Measurements from ENCODE around the gene ZDHHC9.
A peak's percentile ranks its signal among the peaks of the same experiment; 100 is the strongest.
"Not testable (repeated sequence)": the region's sequence is repeated elsewhere in the genome, so short reads cannot be mapped to it uniquely, and the experiment has no call there.

ZDHHC9 gene

DNA sequence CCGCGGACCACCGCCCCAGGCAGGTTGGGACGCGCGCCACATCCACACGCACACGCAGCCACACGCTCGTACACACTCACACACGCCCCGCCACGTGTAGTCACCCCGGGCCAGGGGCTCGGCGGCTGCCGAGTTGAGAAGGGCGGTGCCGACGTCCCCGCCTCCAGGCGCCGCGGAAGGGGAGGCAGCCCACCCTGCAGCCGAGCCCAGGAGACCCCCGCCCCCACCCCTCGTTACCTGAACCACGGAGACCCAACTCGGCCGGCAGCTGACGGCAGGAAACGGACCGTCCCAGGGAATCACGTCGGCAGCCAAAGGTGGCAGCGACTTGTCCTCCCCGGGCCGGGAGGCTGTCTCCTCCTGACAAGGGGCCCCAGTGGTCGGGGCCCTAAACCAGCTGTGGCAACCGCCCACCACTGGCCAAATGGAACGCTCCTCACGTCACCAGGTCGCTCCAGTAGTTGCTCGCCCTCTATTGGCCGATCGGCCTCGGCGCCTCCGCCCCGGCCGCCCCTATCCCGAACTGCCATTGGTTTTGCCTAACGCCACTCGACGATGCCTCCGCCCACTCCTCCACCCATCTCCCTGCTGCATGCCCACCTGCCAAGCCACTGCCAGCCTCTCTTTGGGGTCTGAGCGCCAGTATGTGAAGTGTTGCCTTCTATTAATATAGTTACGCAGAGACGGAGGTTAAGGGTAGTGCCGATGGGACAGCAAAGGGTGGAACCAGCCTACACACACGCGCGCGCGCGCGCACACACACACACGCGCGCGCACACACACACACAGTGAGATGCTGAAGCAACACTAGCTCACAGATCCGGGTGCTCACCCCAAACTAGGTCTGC, at the start of gene ZDHHC9:
TSS of gene ZDHHC9 (minus strand) at position 428 of the 848 bp plus-strand sequence. CDS start 1,941 bp downstream, outside the sequence.
- DNase-seq (ENCODE audit: low spot score) = peak; percentile 91

DNA sequence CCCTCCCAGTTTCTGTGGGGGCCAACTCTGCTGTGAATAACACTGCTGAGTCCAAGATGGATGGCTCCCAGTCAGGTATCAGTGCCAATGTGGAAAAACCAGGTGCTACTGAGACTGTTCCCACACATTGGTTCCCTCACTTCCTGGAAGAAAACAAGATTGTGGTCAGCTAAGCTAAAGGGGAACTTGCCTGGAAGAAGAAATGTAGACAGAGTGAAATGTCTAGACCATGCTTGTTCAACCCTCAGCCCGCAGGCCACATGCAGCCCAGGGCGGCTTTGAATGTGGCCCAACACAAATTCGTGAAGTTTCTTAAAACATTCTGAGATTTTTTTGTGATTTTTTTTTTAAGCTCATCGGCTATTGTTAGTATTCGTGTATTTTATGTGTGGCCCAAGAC, 33.7 kb upstream of the ZDHHC9 start:
- no peak for DNase-seq (ENCODE audit: low spot score)

DNA sequence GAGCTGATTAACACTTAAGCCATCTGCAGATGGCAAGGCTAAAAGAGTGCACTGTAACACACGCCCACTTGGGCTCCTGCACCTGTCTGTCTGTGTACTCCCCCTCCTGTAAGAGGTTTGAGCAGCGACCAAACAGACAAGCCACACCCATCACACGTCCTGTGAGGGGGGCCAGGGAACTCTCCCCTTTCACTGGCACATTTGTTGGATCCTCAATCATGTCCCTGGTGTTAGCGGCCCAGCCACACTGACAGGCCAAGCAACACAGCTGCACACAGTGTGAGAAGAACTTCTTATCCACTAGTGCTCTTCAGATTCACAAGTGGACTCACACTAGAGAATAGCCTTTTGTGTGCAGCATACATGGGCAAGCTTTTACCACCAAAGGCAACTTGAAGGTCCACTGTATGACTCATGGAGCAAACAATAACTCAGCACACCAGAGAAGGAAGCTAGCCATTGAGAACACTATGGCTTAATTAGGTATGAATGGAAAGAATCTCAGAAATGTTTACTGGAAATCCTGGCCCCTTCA, 33.2 kb upstream of the ZDHHC9 start:
- DNase-seq (ENCODE audit: low spot score) = no peak

DNA sequence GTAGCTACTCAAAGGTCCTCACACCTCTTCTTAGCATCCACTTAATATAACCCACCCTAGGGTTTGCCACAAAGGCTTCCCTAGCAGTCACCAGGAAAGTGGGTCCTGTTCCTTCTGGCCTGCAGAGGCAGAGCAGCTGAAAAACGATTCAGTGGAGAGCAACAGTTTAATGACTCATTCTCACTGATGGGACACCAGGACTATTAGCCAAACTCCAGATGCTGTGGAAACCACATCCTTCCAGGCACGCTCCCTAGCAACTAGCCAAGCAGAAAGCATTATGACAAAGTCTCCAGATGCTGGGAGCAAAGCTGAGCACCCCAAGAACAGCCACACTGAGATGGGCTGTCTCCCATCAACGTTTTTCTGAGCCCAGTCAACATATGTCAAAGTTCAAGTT, 32.0 kb upstream of the ZDHHC9 start:
- no peak for DNase-seq (ENCODE audit: low spot score)

DNA sequence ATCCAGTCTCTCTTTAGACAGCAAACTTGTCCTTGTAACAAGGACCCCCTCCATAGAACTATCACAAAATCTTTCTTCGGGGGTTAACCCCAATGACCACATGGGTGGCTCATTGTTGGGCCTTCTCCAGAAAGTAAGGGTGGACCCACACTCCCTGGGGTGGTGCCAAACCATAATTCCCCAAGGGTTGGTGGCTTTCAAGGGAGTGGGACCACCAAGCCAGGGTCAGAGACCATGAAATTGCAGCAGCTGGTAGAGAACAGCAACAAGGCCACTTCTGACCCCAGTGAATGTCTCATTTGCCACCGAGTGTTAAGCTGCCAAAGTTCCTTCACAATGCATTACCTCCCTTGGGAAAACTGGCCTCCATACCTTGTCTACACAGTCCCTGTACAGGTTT, 28.8 kb upstream of the ZDHHC9 start:
- no peak for DNase-seq (ENCODE audit: low spot score)

DNA sequence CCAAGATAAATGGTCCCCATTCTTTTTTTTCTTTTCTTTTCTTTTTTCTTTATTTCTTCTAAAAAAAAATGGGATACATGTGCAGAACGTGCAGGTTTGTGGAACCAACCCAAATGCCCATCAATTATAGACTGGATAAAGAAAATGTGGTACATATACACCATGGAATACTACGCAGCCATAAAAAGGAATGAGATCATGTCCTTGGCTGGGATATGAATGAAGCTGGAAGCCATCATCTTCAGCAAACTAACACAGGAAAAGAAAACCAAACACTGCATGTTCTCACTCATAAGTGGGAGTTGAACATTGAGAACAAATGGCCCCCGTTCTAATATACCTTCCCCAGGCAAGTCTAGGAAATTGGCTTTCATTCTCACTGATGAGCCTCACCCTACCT, 22.6 kb upstream of the ZDHHC9 start:
- DNase-seq (ENCODE audit: low spot score) = not testable (repeated sequence)

DNA sequence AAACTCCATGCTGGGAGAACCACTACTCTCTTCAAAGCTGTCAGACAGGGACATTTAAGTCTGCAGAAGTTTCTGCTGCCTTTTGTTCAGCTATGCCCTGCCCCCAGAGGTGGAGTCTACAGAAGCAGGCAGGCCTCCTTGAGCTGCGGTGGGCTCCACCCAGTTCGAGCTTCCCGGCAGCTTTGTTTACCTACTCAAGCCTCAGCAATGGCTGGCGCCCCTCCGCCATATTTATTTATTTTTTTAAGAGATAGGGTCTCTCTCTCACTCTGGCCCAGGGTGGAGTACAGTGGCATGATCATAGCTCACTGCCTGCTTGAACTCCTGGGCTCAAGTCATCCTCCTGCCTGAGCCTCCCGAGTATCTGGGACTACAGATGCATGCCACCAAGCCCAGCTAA, 15.4 kb upstream of the ZDHHC9 start:
- DNase-seq (ENCODE audit: low spot score) = not testable (repeated sequence)

DNA sequence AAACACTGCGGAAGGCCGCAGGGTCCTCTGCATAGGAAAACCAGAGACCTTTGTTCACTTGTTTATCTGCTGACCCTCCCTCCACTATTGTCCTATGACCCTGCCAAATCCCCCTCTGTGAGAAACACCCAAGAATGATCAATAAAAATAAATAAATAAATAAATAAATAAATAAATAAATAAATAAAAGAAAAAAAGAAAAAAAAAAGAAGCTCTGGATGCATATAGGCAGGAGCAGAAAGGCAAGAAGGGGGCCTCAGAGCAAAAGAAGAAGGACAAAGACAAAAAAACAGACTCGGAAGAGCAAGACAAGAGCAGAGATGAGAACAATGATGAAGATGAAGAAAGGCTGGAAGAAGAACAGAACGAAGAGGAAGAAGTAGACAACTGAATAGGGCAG, 8.1 kb upstream of the ZDHHC9 start:
- not testable (repeated sequence) for DNase-seq (ENCODE audit: low spot score)

DNA sequence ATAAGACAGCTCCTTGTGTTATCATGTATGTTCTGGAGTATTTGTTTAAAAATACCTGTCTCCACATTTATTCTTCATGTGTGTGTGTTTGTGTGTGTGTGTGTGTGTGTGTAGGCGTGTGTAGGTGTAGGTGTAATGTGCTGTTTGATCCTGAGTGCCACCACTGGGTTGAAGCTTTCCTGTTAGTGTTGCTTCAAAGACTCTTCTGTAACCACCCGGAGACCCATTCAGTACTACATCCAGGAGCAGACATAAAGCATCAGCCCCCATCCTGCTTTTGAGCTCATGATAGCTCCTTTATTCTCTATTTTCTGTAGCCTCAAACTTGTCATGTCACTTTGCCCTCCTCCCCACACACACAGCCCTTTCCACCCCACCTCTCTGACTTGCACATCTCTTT, 3.0 kb upstream of the ZDHHC9 start:
- no peak for DNase-seq (ENCODE audit: low spot score)

DNA sequence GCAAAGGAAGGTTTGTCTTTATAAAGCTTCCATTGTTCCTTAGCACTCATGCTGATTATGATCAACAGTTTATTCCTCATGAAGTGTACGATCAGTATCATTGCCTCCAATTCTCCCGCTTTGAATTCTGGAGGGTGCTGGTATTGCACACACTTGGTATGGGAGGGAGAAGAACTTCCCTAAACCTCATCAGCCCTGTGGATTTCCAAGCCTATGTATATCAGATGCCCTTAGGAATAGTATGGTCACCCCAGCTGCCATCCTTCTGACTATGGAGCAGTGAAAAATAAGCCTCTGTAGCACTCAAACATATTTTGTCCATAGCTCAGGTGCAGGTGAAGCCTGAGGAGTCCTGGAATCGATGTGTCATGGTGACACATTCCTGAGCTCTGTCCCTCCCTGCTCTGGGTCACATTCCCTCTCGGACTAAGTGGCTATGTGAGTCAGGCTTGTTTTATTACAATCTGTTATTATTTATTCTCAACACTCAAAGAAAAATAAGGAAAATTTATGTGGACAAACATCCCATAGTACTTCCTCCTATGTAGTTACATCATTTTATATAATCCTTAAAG, 2.0 kb upstream of the ZDHHC9 start:
- no peak for DNase-seq (ENCODE audit: low spot score)

DNA sequence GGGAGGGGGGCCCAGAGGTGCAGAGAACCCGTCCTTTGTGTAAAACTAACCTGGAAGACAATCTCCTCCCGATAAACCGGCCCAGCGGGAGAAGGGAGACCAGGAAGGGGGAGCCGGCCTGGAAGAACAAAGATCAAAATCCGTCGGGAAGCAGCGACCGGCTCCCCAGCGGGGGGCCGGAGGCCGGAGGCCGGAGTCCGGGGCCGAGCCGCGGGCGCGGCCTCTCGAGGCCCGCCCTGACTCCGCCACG, 552 bp downstream of the ZDHHC9 start:
- DNase-seq (ENCODE audit: low spot score) = no peak

DNA sequence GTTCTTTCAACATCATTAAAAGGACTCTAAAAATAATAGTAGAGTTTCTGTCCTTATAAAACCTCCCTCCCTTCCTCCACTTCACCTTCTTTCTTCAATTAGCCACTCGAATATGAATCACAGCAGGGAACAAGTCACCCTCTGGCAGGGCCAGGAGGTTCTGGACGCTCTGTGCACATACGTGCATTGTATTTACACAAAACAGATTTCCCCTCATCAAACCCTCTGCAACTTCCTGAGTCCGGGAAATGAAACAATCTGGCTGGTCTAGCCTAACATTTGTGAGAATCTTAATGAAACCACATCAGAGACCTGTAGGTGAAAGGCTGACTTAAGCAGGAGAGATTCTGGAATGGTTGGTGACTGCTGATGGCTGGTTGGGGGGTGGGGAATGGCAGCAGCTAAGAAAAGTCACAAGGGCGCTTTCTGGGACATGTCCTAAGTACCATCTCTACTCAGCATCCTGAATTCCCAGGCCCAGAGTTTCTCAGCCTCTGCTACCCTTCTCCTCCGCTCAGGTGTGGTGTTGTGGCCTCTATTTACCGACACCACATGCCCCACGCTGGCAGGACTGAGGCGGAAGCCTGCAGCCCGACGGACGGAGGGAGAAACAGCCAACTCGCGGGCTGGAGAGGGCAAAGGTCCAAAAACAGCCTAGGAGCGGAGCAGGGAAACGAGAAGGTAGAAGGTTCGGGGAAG, 1.0 kb downstream of the ZDHHC9 start:
- DNase-seq (ENCODE audit: low spot score) = peak; percentile 28

DNA sequence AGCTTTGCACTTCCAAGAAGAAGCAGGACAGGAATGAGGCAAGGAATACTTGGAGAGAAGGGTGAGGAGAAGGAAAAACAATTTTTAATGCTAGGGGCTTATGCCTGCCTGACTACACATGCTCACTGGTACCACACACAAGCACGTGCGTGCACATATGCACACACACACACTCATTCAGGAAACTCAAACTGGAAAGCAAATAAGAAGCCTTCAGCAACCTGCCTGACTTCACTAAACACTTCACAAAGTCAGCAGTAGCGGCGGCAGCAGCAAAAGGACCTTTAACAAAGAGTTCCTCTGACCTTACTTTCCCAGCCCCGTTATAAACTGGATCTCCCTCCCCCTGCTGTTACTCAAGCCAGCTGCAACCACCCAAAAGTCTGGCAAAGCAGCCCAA, 3.3 kb downstream of the ZDHHC9 start:
- DNase-seq (ENCODE audit: low spot score) = no peak

DNA sequence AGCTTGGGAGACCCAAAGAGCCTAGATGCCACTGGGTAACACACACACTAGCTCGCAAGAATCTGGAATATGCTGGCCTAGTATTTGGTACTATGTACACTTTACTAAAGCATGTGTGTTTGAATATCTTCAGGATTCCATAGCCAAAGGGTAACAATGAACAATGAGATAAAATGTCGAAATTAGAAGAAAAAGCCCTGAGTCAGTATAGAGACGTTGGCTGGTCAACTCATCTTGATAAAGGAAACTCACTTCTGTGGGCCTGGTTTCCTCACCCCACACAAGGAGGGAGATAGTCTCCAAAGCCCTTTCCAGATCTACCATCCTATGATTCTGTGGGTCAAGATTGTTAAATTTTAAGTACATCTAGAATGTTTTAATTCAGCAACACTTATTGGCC, 6.9 kb downstream of the ZDHHC9 start:
- no peak for DNase-seq (ENCODE audit: low spot score)

DNA sequence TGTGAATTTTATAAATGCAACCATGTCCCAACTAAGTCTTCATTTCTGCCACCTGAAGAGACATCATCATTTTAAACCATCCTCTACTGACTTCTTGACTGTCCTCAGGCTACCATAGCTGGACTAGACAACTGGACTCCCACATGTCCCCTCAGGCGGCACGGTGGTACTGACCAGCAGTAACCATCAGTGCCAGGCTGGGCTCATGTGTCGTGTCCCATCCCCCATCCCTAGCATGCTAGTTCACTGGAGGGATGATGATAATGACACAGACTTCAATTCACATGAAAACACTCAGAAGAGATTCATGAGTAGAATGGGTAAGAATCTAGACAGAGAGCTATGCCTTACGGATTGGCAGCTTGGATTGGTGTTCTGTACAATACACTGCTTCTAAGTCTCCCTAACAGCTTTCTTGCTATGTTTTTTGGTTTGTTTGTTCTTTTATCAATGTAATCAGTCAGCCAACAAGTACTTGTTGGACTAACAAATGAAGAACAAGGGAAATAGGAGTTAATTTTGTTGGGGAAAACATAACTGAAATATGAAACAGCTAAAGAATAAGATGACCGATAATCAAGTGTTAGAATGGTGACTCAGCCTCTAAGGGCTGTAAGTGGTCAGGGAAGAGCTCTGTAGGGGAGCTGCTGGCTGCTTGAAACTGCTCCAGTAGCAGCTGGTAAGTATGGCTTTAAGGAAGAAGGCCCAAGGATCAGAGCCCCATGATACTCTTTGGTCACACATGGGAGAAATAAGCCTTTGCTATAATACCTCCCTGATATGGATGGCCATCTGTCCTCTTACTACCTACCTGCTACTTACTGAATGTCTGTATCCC, 10.3 kb downstream of the ZDHHC9 start:
- DNase-seq (ENCODE audit: low spot score) = no peak

DNA sequence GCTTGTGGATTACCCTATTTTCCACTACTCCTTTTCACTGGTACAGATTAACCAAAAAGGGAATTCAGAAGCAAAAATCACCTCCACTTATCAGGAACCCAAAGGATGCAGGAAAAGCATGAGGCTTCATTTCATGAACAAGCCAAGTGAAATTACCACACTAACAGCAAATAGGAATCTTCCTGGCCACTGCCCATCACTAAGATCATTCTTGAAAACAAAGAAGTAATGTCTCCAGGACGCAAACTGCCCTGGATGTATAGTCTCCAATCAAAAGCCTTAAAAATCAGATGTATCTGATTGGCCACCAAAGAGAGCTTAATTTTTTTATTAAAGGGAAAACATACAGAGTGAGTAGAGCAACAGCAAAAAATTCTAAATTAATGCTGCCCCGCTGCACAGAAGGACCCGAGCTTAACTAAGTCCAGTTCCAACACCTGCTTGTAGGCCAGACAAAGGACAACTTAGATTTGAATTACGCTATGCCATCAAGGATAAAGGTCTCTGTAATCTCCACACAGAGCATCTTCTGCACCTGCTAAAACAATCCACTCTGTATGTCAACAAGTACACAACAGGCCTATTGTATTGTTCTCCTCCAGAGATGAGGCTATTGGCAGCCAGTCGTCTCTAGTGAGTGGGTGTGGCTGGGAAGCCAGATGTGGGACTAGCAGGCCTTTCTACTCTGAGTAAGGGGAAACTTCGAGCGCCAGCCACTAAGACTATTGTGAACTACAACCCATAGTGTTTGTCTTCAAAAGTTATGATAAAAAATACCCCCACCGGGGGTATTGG, 12.4 kb downstream of the ZDHHC9 start:
- DNase-seq (ENCODE audit: low spot score) = no peak

DNA sequence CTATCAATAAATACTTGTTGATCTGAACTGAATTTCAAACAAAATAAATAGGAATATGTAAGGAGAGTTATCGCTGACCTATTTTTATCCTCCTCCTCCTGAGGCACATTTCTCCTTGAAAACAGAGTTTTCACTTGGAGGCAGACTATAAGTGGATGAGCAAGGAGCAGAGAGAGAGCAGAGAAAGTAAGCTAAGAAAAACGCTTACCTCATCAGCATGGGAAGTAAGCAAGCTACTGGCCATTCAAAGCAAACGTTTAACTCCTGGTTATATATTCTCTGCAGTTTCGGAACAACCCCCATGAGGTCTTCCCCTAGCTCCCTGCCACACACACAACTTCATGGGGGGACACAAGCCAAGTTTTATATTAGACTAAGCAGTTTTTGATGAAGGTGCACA, 13.2 kb downstream of the ZDHHC9 start:
- DNase-seq (ENCODE audit: low spot score) = no peak

DNA sequence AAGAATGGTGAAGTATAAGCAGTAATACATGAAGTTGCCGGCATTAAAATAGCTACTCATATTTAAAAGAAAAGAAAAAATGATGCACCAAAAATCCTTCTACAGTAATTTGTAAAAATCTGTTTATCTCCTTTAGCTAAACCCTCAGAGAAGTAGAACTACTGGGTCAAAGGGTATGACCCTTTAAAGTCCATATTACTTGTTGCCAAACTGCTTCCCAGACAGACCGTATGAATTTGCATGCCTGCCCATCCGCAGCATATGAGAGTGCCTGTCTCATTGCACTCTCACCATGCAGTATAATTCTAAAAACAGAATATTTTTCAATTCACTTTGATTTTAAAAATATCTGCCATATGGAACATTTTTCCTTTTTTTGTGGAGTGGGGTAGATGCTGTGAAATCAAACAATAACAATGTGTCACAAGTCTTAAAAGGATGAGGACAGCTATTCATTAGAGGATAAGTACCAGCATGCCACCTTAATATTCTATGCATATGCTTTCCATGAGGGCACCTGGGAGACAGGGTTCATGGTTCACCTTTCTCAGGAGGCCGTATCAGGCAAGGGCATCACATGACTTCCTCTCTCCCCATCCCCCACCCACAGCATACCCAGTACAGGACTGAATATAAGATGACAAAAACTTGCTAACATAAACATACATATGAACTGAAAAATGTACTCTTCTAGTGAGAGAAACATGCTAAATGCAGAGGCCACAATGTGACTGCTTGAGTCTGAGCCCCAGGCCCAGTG, 17.8 kb downstream of the ZDHHC9 start:
- no peak for DNase-seq (ENCODE audit: low spot score)

DNA sequence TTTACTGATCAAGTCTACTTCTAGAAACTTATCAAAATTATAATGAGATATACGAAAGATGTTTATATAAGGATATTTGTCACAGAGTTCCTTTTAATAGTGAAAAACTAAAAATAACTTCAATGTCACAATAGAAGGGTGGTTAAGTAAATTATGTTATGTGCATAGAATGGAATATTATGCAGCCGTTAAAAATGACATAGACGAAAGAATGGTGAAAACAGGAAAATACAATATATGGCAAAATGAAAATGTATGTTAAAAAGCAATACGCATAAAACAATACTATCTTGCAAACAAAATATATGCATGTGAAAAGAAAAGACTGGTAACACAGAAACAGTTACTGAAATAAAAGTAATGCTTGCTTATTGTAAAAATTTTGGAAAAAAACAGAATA, 19.1 kb downstream of the ZDHHC9 start:
- DNase-seq (ENCODE audit: low spot score) = no peak

DNA sequence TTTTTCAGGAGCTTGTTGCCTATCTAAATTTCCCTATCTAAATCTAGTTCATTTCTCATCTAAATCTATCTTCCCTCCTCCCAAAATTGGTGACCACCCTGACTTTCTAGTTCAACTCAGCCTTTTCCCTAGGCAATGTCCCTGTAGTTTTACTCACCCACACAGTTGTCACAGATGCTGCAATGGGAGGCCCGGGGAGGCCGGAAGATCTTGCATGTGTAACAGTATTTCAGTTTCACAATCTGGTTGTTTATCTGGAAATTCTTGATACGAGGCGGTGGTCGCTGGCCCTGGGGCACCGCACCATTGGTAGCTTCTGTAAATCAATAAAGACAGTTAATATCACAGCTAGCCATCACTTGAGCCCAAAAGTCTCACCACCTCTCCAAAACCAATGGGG, 20.2 kb downstream of the ZDHHC9 start:
- DNase-seq (ENCODE audit: low spot score) = no peak

DNA sequence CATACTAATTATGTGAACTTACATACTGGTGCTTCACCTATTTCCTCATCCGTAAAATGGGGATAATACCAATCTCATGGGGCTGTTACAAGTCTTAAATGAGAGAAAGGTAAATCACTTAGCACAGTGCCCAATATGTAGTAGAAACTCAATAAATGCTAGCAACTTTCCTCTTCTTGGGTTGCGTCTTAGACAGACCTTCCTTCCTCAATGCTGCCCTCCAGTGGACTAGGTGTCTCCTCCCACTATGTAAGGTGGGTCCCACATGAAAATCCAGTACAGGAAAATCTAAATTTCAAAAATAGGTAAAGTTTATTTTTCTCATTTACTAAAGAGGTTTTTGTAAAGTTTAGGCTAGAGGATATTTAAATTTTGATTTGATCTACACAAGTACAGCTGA, 20.6 kb downstream of the ZDHHC9 start:
- peak; percentile 28 for DNase-seq (ENCODE audit: low spot score)
